Calu3 (cell line): ENCODE measurements around the gene TIMM22. TPM values are rescaled to one million over a fixed set of nuclear protein-coding genes. Genes with fewer than 3 reads are reported as not detected.
"Not testable (repeated sequence)": the region's sequence is repeated elsewhere in the genome, so short reads cannot be mapped to it uniquely, and the experiment has no call there.

Experiments
- BruUV-seq: library from RNA; stranded (reverse); fragments of 400-500 nt; replicated peaks from 2 replicates; lab custom pipeline; 2021; lab: Mats Ljungman, UMichigan
- CTCF ChIA-PET: fragments of 300-600 bp; sonication (Branson Sonifier 250); formaldehyde crosslinking; loops from one replicate; lab custom pipeline; 2022; ENCODE audit warnings: antibody characterized with exemption; lab: Charles Lee
- DNase-seq: peaks from one replicate; pipeline ENCODE4 v3.0.0; 2022
- H3K27ac Mint-ChIP-seq: one replicate; pipeline ENCODE4 v1.8.0; 2022; ENCODE audit warnings: mixed read lengths; ENCODE audit not compliant: unreplicated experiment
- H3K27me3 Mint-ChIP-seq: one replicate; pipeline ENCODE4 v1.8.0; 2022; ENCODE audit warnings: mixed read lengths; ENCODE audit not compliant: unreplicated experiment
- H3K36me3 Mint-ChIP-seq: one replicate; pipeline ENCODE4 v1.8.0; 2022; ENCODE audit warnings: mild to moderate bottlenecking, moderate library complexity, mixed read lengths; ENCODE audit not compliant: insufficient read depth, unreplicated experiment
- H3K4me1 Mint-ChIP-seq: one replicate; pipeline ENCODE4 v1.8.0; 2022; ENCODE audit warnings: mild to moderate bottlenecking, low read depth, mixed read lengths; ENCODE audit not compliant: unreplicated experiment
- H3K4me3 Mint-ChIP-seq: one replicate; pipeline ENCODE4 v1.8.0; 2022; ENCODE audit warnings: mild to moderate bottlenecking, low read depth, moderate library complexity, mixed read lengths; ENCODE audit not compliant: unreplicated experiment
- H3K9me3 Mint-ChIP-seq: one replicate; pipeline ENCODE4 v1.8.0; 2022; ENCODE audit warnings: low read depth, mixed read lengths; ENCODE audit not compliant: unreplicated experiment
- CTCF ChIP-seq: fragments of 200-600 bp; IDR thresholded peaks from one replicate; pipeline ENCODE4 v1.8.0; 2022; ENCODE audit warnings: antibody characterized with exemption; ENCODE audit not compliant: unreplicated experiment
- intact Hi-C: fragments of 100-400 bp; cut with micrococcal nuclease; formaldehyde crosslinking; loops from one replicate; pipeline ENCODE4 v1.10.0; 2022; ENCODE audit not compliant: unreplicated experiment
- total RNA-seq: library from RNA; stranded (reverse); gene quantifications from 2 replicates; pipeline ENCODE4 v1.2.3, GENCODE V29; 2022

Gene TIMM22
- total RNA-seq, 1 experiment from 2014 or later = 7.2 TPM

DNA sequence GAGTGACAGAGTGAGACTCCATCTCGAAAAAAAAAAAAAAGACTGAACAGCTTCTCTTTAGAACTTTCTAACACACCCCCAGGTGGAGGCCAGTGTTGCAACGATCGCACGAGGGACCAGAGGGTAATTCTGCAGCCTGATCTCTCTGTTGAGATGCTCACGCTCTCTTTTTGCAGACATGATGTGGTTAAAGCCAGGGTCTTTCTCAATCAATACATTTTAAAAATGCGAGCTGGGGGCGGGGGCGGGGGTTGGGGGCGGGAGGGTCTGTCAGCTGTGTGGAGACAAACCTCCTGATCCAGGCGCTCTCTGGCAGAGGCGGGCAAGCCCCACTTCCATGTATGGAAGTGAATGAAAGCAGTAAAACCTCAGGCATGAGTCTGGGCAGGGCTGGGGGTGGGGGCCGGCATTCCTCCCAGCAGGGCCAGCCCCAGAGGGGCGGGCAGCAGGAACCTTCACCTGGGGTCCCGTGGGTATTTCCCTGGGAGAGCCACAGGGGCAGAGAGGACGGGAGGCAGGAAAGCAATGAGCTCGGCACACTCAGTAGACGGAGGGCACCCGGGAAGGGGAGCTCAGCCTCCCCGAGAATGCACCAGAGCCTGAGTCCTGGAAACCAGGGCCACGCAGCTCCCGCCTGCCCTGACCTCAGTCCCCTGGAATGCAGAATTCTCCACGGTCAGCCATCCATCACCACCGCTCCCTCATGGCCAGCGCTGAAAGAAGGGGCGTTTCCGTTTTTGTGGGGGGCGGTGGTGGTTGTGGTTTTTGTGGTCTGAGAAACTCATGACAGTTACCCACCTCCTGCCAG is 45.4 kb upstream of the TIMM22 start:
- Mint-ChIP-seq H3K36me3 (no peaks in the 10 kb centered on the region), H3K27me3 (no peaks in the 10 kb centered on the region), H3K4me1 (no peaks in the 10 kb centered on the region), H3K9me3 (no peaks in the 10 kb centered on the region), H3K27ac (no peak overlapping the region), H3K4me3 (no peak overlapping the region)
- peak; percentile 16 for DNase-seq
- no TSS peak for BruUV-seq
- CTCF ChIA-PET = interaction anchor here (0.6 kb wide), 1 partner anchor 24 kb away, joined by 5 read pairs; no protein-coding TSS in a partner anchor
- TF ChIP-seq CTCF = no peak
- intact Hi-C loops = loop anchor here (2.0 kb wide), 1 partner anchor 17 kb away; no protein-coding TSS in a partner anchor

DNA sequence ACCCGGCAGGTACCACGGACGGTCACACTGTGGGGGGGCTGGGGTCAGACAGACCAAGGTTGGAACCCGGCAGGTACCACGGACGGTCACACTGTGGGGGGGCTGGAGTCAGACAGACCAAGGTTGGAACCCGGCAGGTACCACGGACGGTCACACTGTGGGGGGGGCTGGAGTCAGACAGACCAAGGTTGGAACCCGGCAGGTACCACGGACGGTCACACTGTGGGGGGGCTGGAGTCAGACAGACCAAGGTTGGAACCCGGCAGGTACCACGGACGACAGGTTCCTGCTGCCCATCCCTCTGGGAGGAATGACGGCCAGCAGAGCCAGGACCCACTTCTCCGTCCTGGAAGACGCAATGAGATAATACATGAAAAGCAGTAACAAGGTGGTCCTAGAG is 44.3 kb upstream of the TIMM22 start:
- CTCF ChIA-PET, DNase-seq, H3K27ac Mint-ChIP-seq, intact Hi-C loops, H3K4me1 Mint-ChIP-seq, H3K4me3 Mint-ChIP-seq, BruUV-seq, H3K9me3 Mint-ChIP-seq, H3K36me3 Mint-ChIP-seq, H3K27me3 Mint-ChIP-seq: not testable (repeated sequence)

- CTCF ChIA-PET = no interaction called here
- Mint-ChIP-seq H3K27ac (no peak overlapping the region), H3K36me3 (no peaks in the 10 kb centered on the region), H3K9me3 (no peaks in the 10 kb centered on the region), H3K27me3 (no peaks in the 10 kb centered on the region), H3K4me3 (no peak overlapping the region), H3K4me1 (no peaks in the 10 kb centered on the region)
- no peak for TF ChIP-seq CTCF
- intact Hi-C loops = no loop called here
- no peak for DNase-seq
- no TSS peak for BruUV-seq
These were observed 43.2 kb upstream of the TIMM22 start for GRCh38 chr17:953767-954166.

- no peaks in the 10 kb centered on the region for H3K36me3 Mint-ChIP-seq
- no peak for TF ChIP-seq CTCF
- BruUV-seq = no TSS peak
- CTCF ChIA-PET = no interaction called here
- no peaks in the 10 kb centered on the region for H3K4me1 Mint-ChIP-seq
- intact Hi-C loops = no loop called here
- no peak overlapping the region for H3K4me3 Mint-ChIP-seq
- H3K27me3 Mint-ChIP-seq = no peaks in the 10 kb centered on the region
- no peak for DNase-seq
- H3K9me3 Mint-ChIP-seq = no peaks in the 10 kb centered on the region
- H3K27ac Mint-ChIP-seq = no peak overlapping the region
These were observed 42.3 kb upstream of the TIMM22 start for GRCh38 chr17:954431-955164.
